Fibroblast of mammary gland (primary cell): ENCODE measurements around the gene ATP13A3.

ENCODE experiments used
- DNase-seq: peaks from one replicate; pipeline ENCODE4 v3.0.0-alpha.2; 2010; ENCODE audit warnings: low read depth
- H3K4me3 ChIP-seq: 2 replicates; pipeline ENCODE4 v1.5.1; 2011; ENCODE audit warnings: low read depth, mild to moderate bottlenecking, low read length, moderate library complexity; ENCODE audit not compliant: control insufficient read depth
- CTCF ChIP-seq: conservative IDR thresholded peaks from 2 replicates; pipeline ENCODE4 v1.5.1; 2011; ENCODE audit warnings: low read depth, low read length, inconsistent platforms; ENCODE audit not compliant: control insufficient read depth, insufficient read depth

The ATP13A3 gene

GRCh38 chr3:194458131-194458530 is 28.7 kb downstream of the ATP13A3 start:
- TF ChIP-seq CTCF = no peak
- H3K4me3 ChIP-seq = no peak overlapping the region
- no peak for DNase-seq

GRCh38 chr3:194455481-194455880 is 31.3 kb downstream of the ATP13A3 start:
- H3K4me3 ChIP-seq = no peak overlapping the region
- TF ChIP-seq CTCF = no peak
- no peak for DNase-seq

- no peak overlapping the region for H3K4me3 ChIP-seq
- no peak for DNase-seq
- no peak for TF ChIP-seq CTCF
These were observed 36.5 kb downstream of the ATP13A3 start for GRCh38 chr3:194450341-194450740.

- DNase-seq = no peak
- no peak overlapping the region for H3K4me3 ChIP-seq
- no peak for TF ChIP-seq CTCF
These were observed 36.9 kb downstream of the ATP13A3 start for GRCh38 chr3:194449913-194450312.

GRCh38 chr3:194447657-194448056 is 39.1 kb downstream of the ATP13A3 start:
- no peak overlapping the region for H3K4me3 ChIP-seq
- no peak for DNase-seq
- no peak for TF ChIP-seq CTCF

- no peak for DNase-seq
- no peak overlapping the region for H3K4me3 ChIP-seq
- TF ChIP-seq CTCF = no peak
These were observed 39.6 kb downstream of the ATP13A3 start for GRCh38 chr3:194447161-194447560.

GRCh38 chr3:194446754-194447153 is 40.0 kb downstream of the ATP13A3 start:
- no peak overlapping the region for H3K4me3 ChIP-seq
- no peak for TF ChIP-seq CTCF
- DNase-seq = no peak
